ENCODE measurements around the gene PPP3CA.

DNA sequence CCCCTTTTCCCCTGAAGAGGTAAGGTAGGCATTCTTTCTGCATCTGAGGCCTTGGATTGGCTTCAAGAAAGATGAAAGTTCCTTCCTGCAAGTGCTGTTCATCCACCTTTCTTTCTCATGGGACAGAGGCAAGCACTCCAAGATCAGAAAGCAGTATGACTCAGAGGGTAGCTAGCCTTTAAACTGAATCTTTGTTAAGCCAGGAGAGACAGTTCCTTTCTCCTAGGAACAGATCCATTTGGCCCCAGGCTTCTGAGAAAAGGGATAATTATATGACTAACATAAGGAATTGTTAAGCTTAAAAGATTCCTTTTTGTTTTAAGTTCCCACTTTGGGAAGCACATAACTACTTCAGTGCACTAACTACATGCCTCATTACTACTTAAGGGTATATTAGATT is 192.0 kb downstream of the PPP3CA start:
- TF ChIP-seq FOXP2 (optimal IDR thresholded peaks at IDR 0.05; ENCODE audit: control extremely low read depth, extremely low read length, insufficient read depth) (no peak), EZH2 (IDR thresholded peaks at IDR 0.05) (no peak)

Measured in SK-N-MC (cell line).